ACHN (cell line): Measurements from ENCODE around the gene HGFAC.

Source experiments
- DNase-seq: peaks from one replicate; pipeline ENCODE4 v3.0.0-alpha.2; 2015
- in situ Hi-C: cut with HindIII; loops from 2 replicates; pipeline ENCODE4 v1.10.0; 2017; ENCODE audit warnings: low sequenced_read_pairs, low pct_ligation_motif_present, low pct_unique_long_range_greater_than_20kb

Gene HGFAC

GRCh38 chr4:3422241-3422801 lies 19.4 kb upstream of the HGFAC start:
- no peak for DNase-seq
- in situ Hi-C loops = no loop called here

DNA sequence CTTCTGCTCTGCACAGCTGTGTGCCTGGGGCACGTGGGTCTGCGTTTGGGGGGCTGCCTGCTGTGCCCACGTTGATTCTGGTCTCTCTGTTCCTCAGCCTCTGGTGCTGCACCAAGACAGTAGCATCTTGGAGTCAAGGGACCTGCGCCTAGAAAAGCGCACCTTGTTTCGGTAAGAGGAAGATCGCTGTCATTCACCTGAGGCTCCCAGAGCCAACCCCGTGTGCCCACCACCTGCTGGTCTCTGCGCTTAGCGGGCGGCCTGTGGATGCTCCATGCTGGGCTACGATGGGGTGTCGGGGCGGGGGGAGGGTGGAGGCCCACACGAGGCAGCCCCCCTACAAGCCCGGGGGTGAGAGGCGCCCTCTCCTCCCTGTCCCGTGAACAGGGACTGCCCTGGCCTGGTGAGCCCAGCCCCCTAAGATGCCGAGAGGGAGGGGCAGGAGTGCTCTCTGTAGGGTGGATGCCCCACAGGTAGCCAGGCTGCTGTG lies 18.9 kb upstream of the HGFAC start:
- in situ Hi-C loops = no loop called here
- no peak for DNase-seq

- in situ Hi-C loops = no loop called here
Measured at GRCh38 chr4:3423406-3423805, 18.4 kb upstream of the HGFAC start.

DNA sequence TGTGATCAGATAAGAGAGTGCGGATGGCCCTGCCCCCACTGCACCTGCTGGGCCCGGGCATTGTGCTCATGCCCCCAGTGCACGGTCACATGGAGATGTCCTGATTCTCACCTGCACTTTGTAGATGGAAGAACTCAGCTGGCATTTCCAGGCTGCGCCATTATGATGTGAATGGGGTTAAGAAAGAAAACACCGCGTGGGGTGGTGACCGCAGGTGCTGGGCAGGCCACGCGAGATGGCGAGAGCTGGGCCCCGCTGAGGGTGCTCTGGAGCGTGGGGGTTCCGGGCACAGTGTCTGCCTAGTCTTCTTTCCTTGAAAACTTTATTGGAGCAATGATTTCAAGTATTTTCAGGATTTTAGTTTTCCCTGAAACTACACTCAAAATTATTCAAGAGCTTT lies 17.8 kb upstream of the HGFAC start:
- no peak for DNase-seq
- in situ Hi-C loops = no loop called here

More at GRCh38 chr4:3423406-3423805, 18.4 kb upstream of the HGFAC start:
- DNase-seq = no peak

- in situ Hi-C loops = no loop called here
- no peak for DNase-seq
Measured at GRCh38 chr4:3424522-3425095, 17.2 kb upstream of the HGFAC start.

DNA sequence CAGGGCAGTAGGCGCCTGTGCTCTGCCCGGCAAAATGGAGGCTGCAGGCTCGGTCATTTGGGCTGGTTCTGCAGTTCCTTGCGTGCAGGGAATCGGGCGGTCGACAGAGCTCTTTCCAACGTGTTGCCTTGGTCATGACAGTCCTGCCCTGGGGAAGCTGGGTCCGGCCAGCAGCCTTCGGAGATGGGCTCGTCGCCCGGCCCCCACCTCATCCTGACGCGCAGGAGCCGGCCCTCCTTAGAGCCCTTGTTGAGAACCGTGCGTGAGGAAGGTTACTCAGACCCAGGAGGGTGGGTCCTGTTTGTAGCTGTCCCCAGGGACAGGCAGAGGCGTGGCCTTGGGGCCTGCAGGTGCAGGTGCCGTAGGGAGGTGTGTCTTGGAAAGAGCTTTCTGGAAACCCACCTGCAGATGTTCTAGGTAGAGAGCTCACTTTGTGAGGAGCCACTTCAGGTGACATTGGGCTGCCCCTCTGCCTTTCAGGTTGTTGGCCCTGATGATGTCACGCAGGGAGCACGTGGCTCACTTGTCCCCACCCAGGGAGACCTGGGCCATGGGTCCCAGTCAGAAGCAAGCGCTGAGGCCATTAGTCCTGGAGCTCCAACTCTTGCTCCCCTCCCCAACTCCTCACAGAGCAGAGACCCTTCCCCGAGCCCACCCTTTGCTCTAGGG lies 15.2 kb upstream of the HGFAC start:
- in situ Hi-C loops = no loop called here
- no peak for DNase-seq

DNA sequence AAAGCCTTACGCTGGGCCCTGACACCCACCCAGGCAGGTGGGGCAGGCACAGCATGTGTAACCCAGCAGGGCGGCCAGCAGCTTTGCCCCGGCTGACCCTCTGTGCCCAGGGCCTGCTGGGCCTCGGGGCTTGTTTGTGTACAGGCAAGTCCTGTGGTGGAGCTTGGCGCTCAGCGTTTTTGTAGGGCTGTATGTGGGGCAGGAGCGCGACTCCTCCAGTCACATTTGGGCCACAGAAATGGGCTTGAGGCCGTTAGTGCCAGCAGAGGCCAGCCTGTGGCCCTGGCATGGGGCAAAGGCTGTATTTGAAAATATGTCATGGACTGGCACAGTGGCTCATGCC lies 14.7 kb upstream of the HGFAC start:
- in situ Hi-C loops = no loop called here

DNA sequence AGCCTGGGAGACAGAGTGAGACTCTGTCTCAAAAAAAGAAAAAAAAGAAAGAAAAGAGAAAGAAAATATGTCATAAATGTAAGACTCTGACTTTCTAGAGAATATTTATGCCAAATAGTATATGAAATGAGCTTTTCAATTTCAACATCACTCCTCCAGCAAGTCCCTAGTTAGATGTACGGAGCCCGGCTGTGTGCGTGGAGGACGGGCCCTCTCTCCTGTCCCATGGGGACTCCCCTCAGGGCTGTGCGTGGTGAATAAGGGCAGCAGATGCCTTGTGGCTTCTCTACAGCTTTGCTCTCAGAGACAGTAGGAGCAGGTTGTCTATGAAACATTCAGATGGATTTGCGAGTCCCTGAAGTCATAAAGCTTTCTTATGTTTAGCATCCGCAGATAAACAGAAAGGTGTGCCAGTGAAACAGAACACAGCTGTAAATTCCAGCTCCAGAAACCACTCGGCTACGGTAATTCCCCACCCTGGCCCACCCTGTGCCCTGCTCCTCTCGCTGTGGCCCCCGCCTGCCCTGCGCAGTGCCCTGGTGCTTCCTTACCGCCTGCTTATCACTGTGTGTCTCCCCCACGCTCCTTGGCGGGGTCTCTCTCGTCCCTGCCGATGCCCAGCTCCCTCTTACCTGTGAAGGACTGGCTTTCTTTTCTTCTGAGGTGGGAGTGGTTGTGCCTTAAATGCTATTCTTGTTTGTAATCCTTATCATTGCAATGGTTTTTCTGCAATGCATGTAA lies 13.9 kb upstream of the HGFAC start:
- DNase-seq = no peak
- in situ Hi-C loops = no loop called here

More for the DNA sequence above, 14.7 kb upstream of the HGFAC start:
- no peak for DNase-seq

GRCh38 chr4:3429651-3430050 lies 12.1 kb upstream of the HGFAC start:
- in situ Hi-C loops = no loop called here
- no peak for DNase-seq

- DNase-seq = no peak
- in situ Hi-C loops = no loop called here
Measured at GRCh38 chr4:3430524-3430923, 11.2 kb upstream of the HGFAC start.

DNA sequence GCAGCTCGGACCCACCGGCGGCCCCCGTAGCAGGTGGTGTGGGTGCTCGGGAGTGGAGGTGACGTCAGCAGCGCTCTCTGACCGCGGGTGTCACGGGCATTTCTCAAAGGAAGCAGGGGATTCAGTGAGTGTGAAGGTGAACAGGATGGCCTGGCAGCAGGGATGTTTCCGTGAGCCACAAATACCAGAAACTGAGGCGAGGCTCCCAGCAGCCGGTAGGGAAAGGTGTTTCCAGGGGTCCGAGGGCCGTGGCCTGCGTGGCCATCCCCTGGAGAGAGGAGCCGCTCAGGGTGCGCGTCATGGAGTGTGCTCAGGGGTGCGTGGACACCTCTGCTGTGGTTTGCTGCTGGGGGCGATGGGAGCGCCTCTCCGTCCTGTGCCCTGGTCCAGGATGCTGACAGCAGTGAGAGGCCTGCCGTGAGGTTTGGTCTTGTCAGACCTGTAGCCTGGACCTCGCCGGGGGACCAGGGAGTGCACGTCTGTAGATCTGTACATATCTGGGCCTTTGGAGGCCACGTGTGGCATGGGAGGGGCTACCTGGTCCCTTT lies 10.2 kb upstream of the HGFAC start:
- in situ Hi-C loops = no loop called here
- no peak for DNase-seq

DNA sequence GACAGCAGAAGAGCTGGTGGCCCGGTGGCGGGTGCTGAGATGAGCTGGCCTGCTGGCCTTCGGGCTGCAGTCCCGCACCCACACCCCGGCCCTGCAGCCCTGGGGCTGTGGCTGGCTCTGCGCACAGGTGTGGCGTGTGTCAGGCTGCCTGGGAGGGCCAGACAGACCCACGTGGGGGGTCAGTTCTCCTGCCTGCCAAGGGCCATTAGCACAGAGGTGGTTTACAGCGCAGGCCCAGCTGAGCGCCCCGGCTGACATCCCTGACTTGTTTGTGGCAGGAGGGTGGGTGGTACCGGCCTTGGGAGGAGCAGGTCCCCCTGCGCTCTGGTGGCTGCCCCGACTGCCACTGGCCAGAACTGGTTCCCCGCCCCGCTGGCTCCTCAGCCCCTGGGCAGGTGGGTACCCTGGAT lies 9.4 kb upstream of the HGFAC start:
- in situ Hi-C loops = no loop called here
- no peak for DNase-seq

DNA sequence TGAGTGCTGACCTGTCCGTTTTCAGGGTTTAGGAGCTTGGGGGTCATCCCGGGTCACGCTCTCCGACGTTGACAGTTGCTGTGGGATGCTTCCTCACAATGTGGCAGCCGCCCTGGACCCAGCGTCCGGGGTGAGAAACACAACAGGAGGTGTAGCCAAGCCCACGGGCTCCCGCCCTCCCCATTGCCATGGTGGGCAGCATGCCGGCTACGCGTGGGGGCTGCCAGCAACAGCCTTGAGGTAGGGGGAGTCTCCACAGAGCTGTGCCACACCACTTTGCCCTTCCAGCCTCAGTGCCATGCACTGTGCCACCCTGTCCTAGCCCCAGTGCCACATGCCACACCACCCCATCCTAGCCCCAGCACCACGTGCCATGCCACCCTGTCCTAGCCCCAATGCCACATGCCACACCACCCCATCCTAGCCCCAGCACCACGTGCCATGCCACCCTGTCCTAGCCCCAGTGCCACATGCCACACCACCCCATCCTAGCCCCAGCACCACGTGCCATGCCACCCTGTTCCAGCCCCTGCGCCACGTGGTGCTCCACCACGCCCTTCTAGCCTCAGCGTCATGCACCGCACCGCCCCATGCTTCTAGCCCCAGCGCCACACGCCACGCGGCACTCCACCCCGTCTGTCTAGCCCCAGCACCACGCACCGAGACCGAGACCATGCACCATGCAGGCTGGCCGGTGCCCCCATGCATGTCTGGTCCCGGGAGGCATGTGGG lies 8.5 kb upstream of the HGFAC start:
- no peak for DNase-seq
- in situ Hi-C loops = no loop called here

GRCh38 chr4:3434881-3435685 lies 6.7 kb upstream of the HGFAC start:
- in situ Hi-C loops = no loop called here
- no peak for DNase-seq

- no peak for DNase-seq
- in situ Hi-C loops = no loop called here
Measured at GRCh38 chr4:3435686-3435956, 6.1 kb upstream of the HGFAC start.

- in situ Hi-C loops = no loop called here
- no peak for DNase-seq
Measured at GRCh38 chr4:3436048-3436797, 5.5 kb upstream of the HGFAC start.

GRCh38 chr4:3436798-3437581 lies 4.8 kb upstream of the HGFAC start:
- in situ Hi-C loops = no loop called here
- peak; percentile 77 for DNase-seq
